ENCODE measurements around the gene GAB2. TPM values are rescaled to one million over a fixed set of nuclear protein-coding genes. Genes with fewer than 3 reads are reported as not detected.

Gene GAB2
- total and polyA plus RNA-seq, 2 of the 13 experiments (the other 11 are each of a cell fraction or from before 2014, with no cell fraction given) = 4.1 to 8.6 TPM

GRCh38 chr11:78190871-78191538, 226.6 kb downstream of the GAB2 start (continued):
- no peak for TF ChIP-seq KAT2B (IDR thresholded peaks at IDR 0.05; ENCODE audit: borderline replicate concordance, low read depth, low read length)
- TF ChIP-seq PRDM10 (CRISPR knock-in tag; IDR thresholded peaks at IDR 0.05; ENCODE audit: low read depth) = no peak
- TF ChIP-seq RAD21 (CRISPR knock-in tag; IDR thresholded peaks at IDR 0.05) = no peak
- peak; percentile 91; the same call in 1 of the 2 replicates for TF ChIP-seq TGIF2 (CRISPR knock-in tag; IDR thresholded peaks at IDR 0.05)
- TF ChIP-seq FOXP4 (CRISPR knock-in tag; IDR thresholded peaks at IDR 0.05) = peak; percentile 31; the same call in 1 of the 2 replicates
- TF ChIP-seq STAG1 (CRISPR knock-in tag; IDR thresholded peaks at IDR 0.05) = no peak
- TF ChIP-seq HNF4G (IDR thresholded peaks at IDR 0.05; ENCODE audit: borderline replicate concordance, low read depth, low read length) = peak; percentile 54
- TF ChIP-seq HNF4G (CRISPR knock-in tag; IDR thresholded peaks at IDR 0.05; ENCODE audit: borderline replicate concordance, low read depth) = 0 out of 2 replicates have a peak, but pooled peaks have one; percentile 27
- 0 out of 2 replicates have a peak, but pooled peaks have one; percentile 23 for TF ChIP-seq POGZ (CRISPR knock-in tag; IDR thresholded peaks at IDR 0.05)
- no peak for TF ChIP-seq ZFP36L2 (CRISPR knock-in tag; IDR thresholded peaks at IDR 0.05)
- TF ChIP-seq PAXIP1 (CRISPR knock-in tag; conservative IDR thresholded peaks at IDR 0.05) = peak; percentile 67
- TF ChIP-seq ZNF317 (CRISPR knock-in tag; IDR thresholded peaks at IDR 0.05) = no peak
- no peak for TF ChIP-seq MED13 (CRISPR knock-in tag; IDR thresholded peaks at IDR 0.05)
- 0 out of 2 replicates have a peak, but pooled peaks have one; percentile 23 for TF ChIP-seq ZNF143 (CRISPR knock-in tag; IDR thresholded peaks at IDR 0.05)
- TF ChIP-seq FOXA3 (CRISPR knock-in tag; IDR thresholded peaks at IDR 0.05) = 0 out of 2 replicates have a peak, but pooled peaks have one; percentile 17
- peak; percentile 89 for TF ChIP-seq SAP130 (CRISPR knock-in tag; IDR thresholded peaks at IDR 0.05; ENCODE audit: low read depth)
- TF ChIP-seq MEIS2 (CRISPR knock-in tag; IDR thresholded peaks at IDR 0.05) = no peak
- TF ChIP-seq ZNF414 (CRISPR knock-in tag; IDR thresholded peaks at IDR 0.05) = no peak
- no peak for TF ChIP-seq ATF7 (IDR thresholded peaks at IDR 0.05)
- no peak for TF ChIP-seq ATF7 (CRISPR knock-in tag; IDR thresholded peaks at IDR 0.05)
- no peak for TF ChIP-seq CREBL2 (CRISPR knock-in tag; IDR thresholded peaks at IDR 0.05; ENCODE audit: borderline replicate concordance)
